Glutamatergic neuron (in vitro differentiated cells): Measurements from ENCODE around the gene CYP1A1. TPM values are rescaled to one million over a fixed set of nuclear protein-coding genes. Genes with fewer than 3 reads are reported as not detected.

Experiments used
- DNase-seq: peaks from one replicate; pipeline ENCODE4 v3.0.0; 2022
- H3K27ac Mint-ChIP-seq: one replicate; pipeline ENCODE4 v1.8.0; 2020; ENCODE audit warnings: mild to moderate bottlenecking, mixed read lengths, inconsistent platforms; ENCODE audit not compliant: unreplicated experiment
- H3K27me3 Mint-ChIP-seq: one replicate; pipeline ENCODE4 v1.8.0; 2020; ENCODE audit warnings: mild to moderate bottlenecking, moderate library complexity, mixed read lengths, inconsistent platforms; ENCODE audit not compliant: unreplicated experiment
- H3K36me3 Mint-ChIP-seq: one replicate; pipeline ENCODE4 v1.8.0; 2020; ENCODE audit warnings: mild to moderate bottlenecking, mixed read lengths, inconsistent platforms; ENCODE audit not compliant: unreplicated experiment
- H3K4me1 Mint-ChIP-seq: one replicate; pipeline ENCODE4 v1.8.0; 2020; ENCODE audit warnings: mild to moderate bottlenecking, low read depth, mixed read lengths, inconsistent platforms; ENCODE audit not compliant: unreplicated experiment
- H3K4me3 Mint-ChIP-seq: one replicate; pipeline ENCODE4 v1.8.0; 2020; ENCODE audit warnings: mild to moderate bottlenecking, mixed read lengths, inconsistent platforms; ENCODE audit not compliant: unreplicated experiment
- H3K9me3 Mint-ChIP-seq: one replicate; pipeline ENCODE4 v1.8.0; 2020; ENCODE audit warnings: mild to moderate bottlenecking, moderate library complexity, mixed read lengths, inconsistent platforms; ENCODE audit not compliant: unreplicated experiment
- CTCF ChIP-seq: fragments of 200-600 bp; sonication (generic); IDR thresholded peaks from one replicate; pipeline ENCODE4 v1.5.0; 2021; ENCODE audit not compliant: partially characterized antibody, unreplicated experiment
- total RNA-seq: library from RNA; stranded (reverse); fragmentation: NEBNext Ultra II Directional; extraction: Animal tissue kit (Norgen Biotek cat#: 25700); gene quantifications from one replicate; pipeline ENCODE4 v1.2.1, GENCODE V29; 2021; ENCODE audit not compliant: unreplicated experiment

Gene CYP1A1
- total RNA-seq, 1 donor from 2014 or later: 0.27 TPM

GRCh38 chr15:74762791-74763150, 37.4 kb upstream of the CYP1A1 start:
- Mint-ChIP-seq H3K36me3 (no peaks in the 10 kb centered on the region), H3K27me3 (no peaks in the 10 kb centered on the region), H3K9me3 (no peaks in the 10 kb centered on the region), H3K27ac (no peak overlapping the region), H3K4me1 (peaks cover 3% of the 10 kb centered on the region), H3K4me3 (no peak overlapping the region)
- no peak for DNase-seq
- no peak for TF ChIP-seq CTCF

GRCh38 chr15:74758736-74759135, 33.4 kb upstream of the CYP1A1 start:
- no peaks in the 10 kb centered on the region for H3K9me3 Mint-ChIP-seq
- TF ChIP-seq CTCF: no peak
- H3K27ac Mint-ChIP-seq: no peak overlapping the region
- H3K4me3 Mint-ChIP-seq: no peak overlapping the region
- DNase-seq: no peak
- H3K36me3 Mint-ChIP-seq: peaks cover 4% of the 10 kb centered on the region
- H3K27me3 Mint-ChIP-seq: peaks cover 4% of the 10 kb centered on the region
- H3K4me1 Mint-ChIP-seq: peaks cover 3% of the 10 kb centered on the region

GRCh38 chr15:74754593-74755215, 29.4 kb upstream of the CYP1A1 start:
- DNase-seq: no peak
- TF ChIP-seq CTCF: no peak
- H3K27ac Mint-ChIP-seq: no peak overlapping the region
- no peaks in the 10 kb centered on the region for H3K9me3 Mint-ChIP-seq
- no peaks in the 10 kb centered on the region for H3K4me1 Mint-ChIP-seq
- peaks cover 9% of the 10 kb centered on the region for H3K27me3 Mint-ChIP-seq
- H3K36me3 Mint-ChIP-seq: peaks cover 4% of the 10 kb centered on the region
- no peak overlapping the region for H3K4me3 Mint-ChIP-seq

- no peak for TF ChIP-seq CTCF
- Mint-ChIP-seq H3K36me3 (peaks cover 4% of the 10 kb centered on the region), H3K4me1 (no peaks in the 10 kb centered on the region), H3K4me3 (no peak overlapping the region), H3K9me3 (no peaks in the 10 kb centered on the region), H3K27ac (no peak overlapping the region), H3K27me3 (peaks cover 9% of the 10 kb centered on the region)
- no peak for DNase-seq
Observed at GRCh38 chr15:74752531-74752930, 27.2 kb upstream of the CYP1A1 start.

GRCh38 chr15:74752011-74752410, 26.7 kb upstream of the CYP1A1 start:
- peaks cover 4% of the 10 kb centered on the region for H3K36me3 Mint-ChIP-seq
- no peaks in the 10 kb centered on the region for H3K9me3 Mint-ChIP-seq
- H3K4me3 Mint-ChIP-seq: no peak overlapping the region
- DNase-seq: no peak
- H3K4me1 Mint-ChIP-seq: no peaks in the 10 kb centered on the region
- no peak for TF ChIP-seq CTCF
- no peak overlapping the region for H3K27ac Mint-ChIP-seq
- peaks cover 9% of the 10 kb centered on the region for H3K27me3 Mint-ChIP-seq
